Activated CD4-positive, alpha-beta T cell treated with anti-CD3 and anti-CD28 coated beads, Interleukin-2, amount 50 U/mL, for 48 hours (primary cell): ENCODE data around the gene FAM228A.
"Not testable (repeated sequence)": the region's sequence is repeated elsewhere in the genome, so short reads cannot be mapped to it uniquely, and the experiment has no call there.

Source experiments
- DNase-seq, 2 experiments: peaks; one replicate each; pipeline ENCODE4 v3.0.0-alpha.2; 2020

Gene FAM228A

GRCh38 chr2:24191848-24192247 lies 17.0 kb downstream of the FAM228A start:
- DNase-seq = no peak

DNA sequence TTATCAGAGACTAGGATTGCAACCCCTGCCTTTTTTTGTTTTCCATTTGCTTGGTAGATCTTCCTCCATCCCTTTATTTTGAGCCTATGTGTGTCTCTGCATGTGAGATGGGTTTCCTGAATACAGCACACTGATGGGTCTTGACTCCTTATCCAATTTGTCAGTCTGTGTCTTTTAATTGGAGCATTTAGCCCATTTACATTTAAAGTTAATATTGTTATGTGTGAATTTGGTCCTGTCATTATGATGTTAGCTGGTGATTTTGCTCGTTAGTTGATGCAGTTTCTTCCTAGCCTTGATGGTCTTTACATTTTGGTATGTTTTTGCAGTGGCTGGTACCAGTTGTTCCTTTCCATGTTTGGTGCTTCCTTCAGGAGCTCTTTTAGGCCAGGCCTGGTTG lies 22.4 kb downstream of the FAM228A start:
- not testable (repeated sequence) for DNase-seq

DNA sequence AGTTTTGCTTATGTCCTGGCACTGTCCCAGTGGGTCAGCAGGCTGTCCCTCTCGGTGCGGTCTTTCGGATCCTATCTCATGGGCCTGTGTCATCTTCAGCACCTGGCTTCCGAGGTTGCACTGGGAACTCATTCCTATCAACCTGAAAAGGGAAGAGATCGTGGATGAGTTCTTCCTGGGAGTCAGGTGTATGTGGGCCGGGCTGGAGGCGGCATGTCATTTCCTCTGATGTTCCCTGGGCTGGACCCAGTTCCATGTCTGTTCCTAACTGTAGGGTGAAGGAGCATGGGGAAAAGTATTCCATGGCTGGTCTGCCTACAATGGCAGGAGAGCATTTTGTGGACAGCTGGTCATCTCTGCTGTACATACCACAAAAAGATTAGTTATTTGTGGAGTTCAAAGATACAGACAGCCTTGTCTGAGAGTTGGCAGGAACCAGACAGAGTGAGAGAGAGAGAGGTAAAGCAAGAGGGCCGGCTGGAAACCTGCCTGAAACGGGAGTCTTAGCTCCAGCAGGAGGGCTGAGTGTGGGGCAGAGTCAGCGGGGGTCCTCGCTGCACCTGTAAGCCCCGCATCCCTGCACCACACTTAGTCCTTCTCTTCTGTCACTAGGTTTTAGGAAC lies 25.2 kb downstream of the FAM228A start:
- no peak for DNase-seq

GRCh38 chr2:24200799-24201198 lies 25.9 kb downstream of the FAM228A start:
- DNase-seq = no peak

DNA sequence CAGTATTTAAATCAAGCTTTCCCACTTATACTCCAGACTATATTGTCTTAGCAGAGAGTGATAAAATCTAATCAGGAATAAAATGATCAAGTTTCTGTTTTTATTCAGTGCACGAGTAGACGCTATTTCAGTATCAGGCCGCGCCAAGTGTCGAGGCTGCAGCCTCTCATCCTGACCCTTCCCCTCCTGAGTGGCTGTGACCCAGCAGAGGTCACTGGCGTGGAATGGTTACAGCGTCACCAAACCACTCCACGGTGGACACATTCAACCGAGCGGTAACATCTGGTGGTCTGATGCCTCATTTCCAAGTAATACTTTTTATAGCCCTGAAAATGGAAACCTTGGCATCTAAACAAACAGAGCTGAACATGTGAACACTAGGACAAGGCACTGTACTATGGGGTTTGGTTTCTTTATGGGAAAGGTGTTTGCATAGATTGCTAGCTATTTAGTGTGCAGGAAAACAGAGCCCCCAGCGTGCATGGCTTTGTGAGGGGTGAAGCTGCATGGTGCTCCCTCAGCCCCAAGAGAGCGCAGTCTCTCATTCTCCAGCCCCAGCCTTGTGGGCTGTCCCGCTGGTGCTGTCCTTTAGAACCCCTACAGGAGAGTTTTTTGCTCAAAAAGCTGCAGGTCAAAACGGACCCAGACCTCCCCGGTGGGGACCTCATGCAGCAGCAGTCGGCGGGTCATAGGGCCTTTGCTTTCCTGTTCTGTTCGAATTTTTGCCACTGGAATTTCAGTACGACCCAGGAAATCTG lies 28.4 kb downstream of the FAM228A start:
- DNase-seq = no peak

DNA sequence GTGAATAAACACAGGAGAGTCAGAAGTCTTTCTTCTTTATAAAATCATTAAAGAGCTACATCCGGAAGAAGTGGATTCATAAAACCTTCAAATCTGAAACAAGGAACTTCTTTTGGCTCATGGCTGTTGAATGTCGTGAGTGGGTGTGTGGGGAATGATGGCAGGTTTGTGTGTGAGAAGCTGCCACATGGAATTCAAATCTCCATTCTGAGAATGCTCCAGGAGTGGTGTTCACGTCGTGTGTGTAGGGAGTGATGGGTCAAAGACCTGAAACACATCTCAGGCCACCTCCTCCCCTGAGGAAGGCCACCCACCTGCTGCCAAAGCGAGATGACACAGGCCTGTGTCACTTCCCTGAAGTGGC lies 28.9 kb downstream of the FAM228A start:
- no peak for DNase-seq

- DNase-seq = no peak
Observed at GRCh38 chr2:24204505-24204904, 29.7 kb downstream of the FAM228A start.

DNA sequence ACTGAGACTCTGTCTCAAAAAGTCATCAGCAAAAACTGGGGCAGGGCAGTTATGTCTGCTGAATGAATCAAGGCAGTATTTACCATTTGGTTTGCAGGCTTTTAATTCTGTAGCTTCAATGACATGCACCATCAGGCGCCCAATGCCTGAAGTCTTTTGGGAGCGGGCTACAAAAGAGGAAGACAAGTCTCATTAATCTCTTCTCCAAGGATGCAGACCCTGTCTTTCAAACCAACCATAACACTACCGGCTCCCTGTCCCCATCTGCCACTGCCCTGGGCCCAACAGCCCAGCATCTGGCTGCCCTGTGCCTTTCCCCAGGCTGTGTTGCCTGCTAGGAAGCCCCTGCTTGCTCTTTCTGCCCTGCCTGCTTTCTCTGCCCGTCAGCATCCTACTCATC lies 30.3 kb downstream of the FAM228A start:
- no peak for DNase-seq

GRCh38 chr2:24206242-24206641 lies 31.4 kb downstream of the FAM228A start:
- DNase-seq = no peak

DNA sequence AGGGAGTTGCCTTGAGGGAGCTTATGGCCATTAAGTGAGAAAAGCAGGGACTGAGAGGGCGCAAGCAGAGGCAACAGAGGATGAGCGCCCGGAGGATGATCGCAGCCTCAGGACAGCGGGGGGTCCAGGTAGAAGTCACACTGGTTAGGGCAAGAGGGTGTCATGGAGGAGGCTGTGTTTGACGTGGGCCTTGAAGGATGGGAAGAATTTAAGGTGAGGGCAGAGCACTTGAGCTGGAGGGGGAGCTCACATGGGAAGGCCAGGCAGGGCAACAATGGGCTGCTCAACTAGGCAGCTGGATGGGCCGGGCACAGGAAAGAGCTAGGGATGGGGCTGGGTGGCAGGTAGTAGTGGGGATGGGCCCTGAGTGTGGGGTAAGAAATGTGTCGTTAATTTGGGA lies 31.9 kb downstream of the FAM228A start:
- DNase-seq = no peak

GRCh38 chr2:24207359-24207758 lies 32.5 kb downstream of the FAM228A start:
- DNase-seq = no peak

DNA sequence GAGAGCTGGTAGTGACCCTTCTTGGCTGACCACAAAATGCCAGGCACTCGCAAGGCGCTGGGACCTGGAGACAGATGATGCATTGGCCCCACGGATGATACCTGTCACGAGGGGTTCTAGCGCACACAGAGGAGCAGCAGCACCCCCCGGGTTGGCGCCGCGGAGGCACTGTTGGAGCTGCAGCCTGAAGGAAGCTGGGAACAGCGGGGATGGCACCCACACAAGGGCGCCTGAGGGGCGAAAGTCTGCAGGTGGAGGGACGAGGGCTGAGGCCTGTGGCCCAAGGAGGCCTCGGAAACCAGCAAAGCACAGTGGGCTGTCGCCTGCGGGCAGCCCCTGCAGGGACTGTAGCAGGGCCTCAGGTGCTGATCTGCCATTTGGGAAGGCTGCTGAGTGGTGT lies 33.6 kb downstream of the FAM228A start:
- no peak for DNase-seq

DNA sequence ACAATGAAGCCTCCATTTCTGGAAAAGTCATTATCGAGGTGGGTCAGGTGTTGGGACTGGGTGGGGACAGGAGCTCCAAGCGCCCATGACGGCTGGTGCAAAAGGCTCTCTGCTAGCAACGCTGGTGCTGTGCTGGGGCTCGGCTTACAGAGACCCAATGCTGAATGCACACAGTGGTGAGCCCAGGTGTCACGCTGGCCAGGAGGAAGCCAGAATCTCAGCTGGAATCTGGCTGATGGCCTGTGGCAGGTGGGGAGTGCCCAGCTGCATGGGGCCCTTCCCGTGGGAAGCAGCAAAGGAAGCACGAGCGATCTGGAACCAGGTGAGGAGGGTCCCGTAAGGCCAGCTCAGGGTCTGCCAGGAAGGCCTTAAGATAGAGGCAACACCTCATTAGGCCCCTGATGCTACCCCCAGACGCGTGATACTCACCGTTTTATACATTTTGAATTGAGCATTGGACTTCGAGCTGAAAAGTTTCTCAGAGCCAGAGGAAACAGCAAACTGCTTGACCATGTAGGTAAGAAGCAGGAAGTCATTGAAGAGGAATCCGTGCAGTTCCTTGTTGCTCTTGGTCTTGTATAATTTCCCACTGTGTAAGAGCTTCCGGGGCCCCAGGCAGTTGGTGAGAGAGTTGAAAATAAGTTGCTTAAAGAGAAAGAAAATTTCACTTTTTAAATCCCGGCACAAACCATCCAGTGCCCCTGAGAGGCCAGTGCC lies 34.7 kb downstream of the FAM228A start:
- DNase-seq = no peak

GRCh38 chr2:24210106-24210455 lies 35.2 kb downstream of the FAM228A start:
- DNase-seq = no peak

- no peak for DNase-seq
Observed at GRCh38 chr2:24210723-24211122, 35.9 kb downstream of the FAM228A start.

DNA sequence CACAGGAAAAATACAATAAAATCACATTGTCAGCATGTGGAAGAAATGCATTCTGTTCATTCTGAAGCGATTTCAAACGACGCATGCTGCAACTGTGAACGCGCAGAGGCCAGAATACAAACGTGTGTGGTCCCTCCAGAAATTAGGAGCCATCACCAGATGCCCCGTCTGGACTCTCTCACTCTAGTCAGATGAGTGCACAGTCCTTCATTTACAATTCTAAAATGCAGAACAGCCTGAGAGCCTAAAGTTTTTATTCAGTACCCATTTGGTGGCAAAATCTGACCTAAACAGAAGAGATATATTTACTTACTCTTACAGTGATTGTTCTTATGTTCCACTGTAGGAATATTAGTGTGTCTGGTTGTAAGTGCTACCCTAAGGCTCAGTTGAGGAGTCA lies 36.6 kb downstream of the FAM228A start:
- no peak for DNase-seq

GRCh38 chr2:24214880-24215279 lies 40.0 kb downstream of the FAM228A start:
- no peak for DNase-seq

- DNase-seq = no peak
Observed at GRCh38 chr2:24220554-24221291, 45.9 kb downstream of the FAM228A start.

DNA sequence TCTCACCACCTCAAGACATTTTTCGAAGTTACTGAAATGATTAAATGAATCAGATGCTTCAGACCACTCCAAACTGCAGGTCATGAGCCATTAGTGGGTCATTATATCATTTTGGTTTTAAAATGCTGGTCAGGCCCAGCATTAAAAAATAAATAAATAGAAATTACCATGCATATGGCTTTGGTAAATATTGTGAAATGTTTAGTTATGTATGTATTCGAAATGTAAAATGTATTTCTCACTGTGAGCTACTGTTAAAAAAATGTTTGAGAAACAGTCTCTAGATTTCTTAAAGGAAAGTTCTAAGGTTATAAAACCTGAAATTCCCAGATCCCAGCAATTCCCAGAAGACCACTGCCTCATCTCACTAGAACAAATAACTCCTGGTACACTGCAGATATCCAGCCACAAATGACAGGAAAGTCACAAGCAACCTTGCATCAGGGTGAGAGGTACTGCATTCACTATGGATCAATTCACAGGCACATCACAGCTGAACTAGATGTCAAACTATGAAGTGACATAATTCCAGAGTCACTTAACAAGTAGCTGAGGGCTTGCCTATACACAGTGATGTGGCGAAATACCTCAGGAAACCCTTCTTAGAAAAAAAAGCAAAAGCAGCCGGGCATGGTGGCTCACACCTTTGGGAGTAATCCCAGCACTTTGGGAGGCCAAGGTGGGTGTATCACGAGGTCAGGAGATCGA lies 46.6 kb downstream of the FAM228A start:
- no peak for DNase-seq

DNA sequence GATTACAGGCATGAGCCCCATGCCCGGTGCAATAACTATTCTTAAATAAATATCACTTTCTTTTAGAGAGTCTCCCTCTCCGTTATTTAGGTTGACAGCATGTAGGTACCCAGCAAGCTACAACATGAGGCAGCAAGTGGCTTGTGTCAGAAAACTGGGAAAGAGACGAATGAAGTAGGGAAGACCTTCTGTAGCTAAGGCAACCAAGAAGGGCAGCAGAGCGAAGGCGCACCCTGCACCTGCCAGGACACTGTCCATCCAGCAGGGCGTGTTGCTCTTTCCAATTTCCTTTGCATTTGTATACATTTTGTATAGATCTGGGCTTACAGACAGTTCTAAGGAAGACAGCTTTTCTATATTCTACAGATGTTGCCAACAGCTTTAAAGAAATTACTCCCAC lies 48.1 kb downstream of the FAM228A start:
- no peak for DNase-seq

GRCh38 chr2:24225499-24226242 lies 50.8 kb downstream of the FAM228A start:
- no peak for DNase-seq

- DNase-seq = no peak
Observed at GRCh38 chr2:24228470-24228869, 53.6 kb downstream of the FAM228A start.
